Endothelial cell of umbilical vein (primary cell): ENCODE results near the gene DOCK8. TPM values are rescaled to one million over a fixed set of nuclear protein-coding genes. Genes with fewer than 3 reads are reported as not detected.

Experiments used
- BruUV-seq: library from RNA; stranded (reverse); fragments of 400-500 nt; replicated peaks from 2 replicates; lab custom pipeline; 2021; lab: Mats Ljungman, UMichigan
- CTCF ChIA-PET: fragments of 300-600, 350-600 bp; sonication (Branson Sonifier 250); formaldehyde crosslinking; loops from one replicate; lab custom pipeline; 2021; ENCODE audit warnings: antibody characterized with exemption, inconsistent platforms; lab: Charles Lee
- POLR2A ChIA-PET: fragments of 300-600, 350-600 bp; sonication (Branson Sonifier 250); formaldehyde crosslinking; loops from one replicate; lab custom pipeline; 2021; ENCODE audit warnings: antibody characterized with exemption, inconsistent platforms; lab: Charles Lee
- DNase-seq: peaks from one replicate; pipeline ENCODE4 v3.0.0-alpha.2; 2011; ENCODE audit warnings: low read depth, low spot score
- FAIRE-seq: peaks from 2 replicates; lab custom pipeline; 2011; peaks lifted over from hg19 to GRCh38; lab: Jason Lieb, UNC
- H2AFZ ChIP-seq: 2 replicates; pipeline ENCODE4 v1.6.0; 2012; ENCODE audit warnings: low read depth, low read length, control low read depth, inconsistent platforms
- H3K27ac ChIP-seq: 2 replicates; pipeline ENCODE4 v1.5.1; 2011; ENCODE audit warnings: low read depth, mild to moderate bottlenecking, control low read depth, low read length, moderate library complexity; ENCODE audit not compliant: insufficient read depth
- H3K27me3 ChIP-seq, 2 experiments: 2 replicates each; pipeline versions ENCODE4 v1.6.0 to v1.6.1; 2011; ENCODE audit warnings: low read length in 2 of 2, mixed read lengths in 1 of 2; ENCODE audit not compliant: control insufficient read depth in 2 of 2, insufficient read depth in 2 of 2
- H3K36me3 ChIP-seq, 2 experiments: 2 replicates in 1 of 2; 3 replicates in 1 of 2; pipeline ENCODE4 v1.5.1; 2011; ENCODE audit warnings: low read length in 2 of 2, mild to moderate bottlenecking in 1 of 2, moderate library complexity in 1 of 2; ENCODE audit not compliant: control insufficient read depth in 2 of 2, insufficient read depth in 2 of 2; ENCODE audit errors: extremely low read depth in 1 of 2
- H3K4me1 ChIP-seq: 3 replicates; pipeline ENCODE4 v1.5.1; 2011; ENCODE audit warnings: mild to moderate bottlenecking, low read length; ENCODE audit not compliant: control insufficient read depth, insufficient read depth; ENCODE audit errors: extremely low read depth
- H3K4me2 ChIP-seq: 2 replicates; pipeline ENCODE4 v1.6.1; 2011; ENCODE audit warnings: low read length, control low read depth, mixed read lengths; ENCODE audit not compliant: insufficient read depth
- H3K4me3 ChIP-seq, 3 experiments: fragments of 200-600 bp in 1 of 3; sonication (generic), shearing (Covaris generic) in 1 of 3; replicated peaks in 1 of 3; 2 replicates each; pipeline ENCODE4 v1.5.1; 2011 to 2016; ENCODE audit warnings: control low read depth in 3 of 3, low read length in 3 of 3, mild to moderate bottlenecking in 2 of 3, inconsistent platforms in 1 of 3, low read depth in 1 of 3, moderate library complexity in 1 of 3; ENCODE audit not compliant: insufficient read depth in 1 of 3
- H3K79me2 ChIP-seq: 2 replicates; pipeline ENCODE4 v1.6.0; 2012; ENCODE audit warnings: low read length, inconsistent platforms; ENCODE audit not compliant: control insufficient read depth, insufficient read depth
- H3K9ac ChIP-seq: replicated peaks from 2 replicates; pipeline ENCODE3; 2011; ENCODE audit warnings: low read length, control low read depth; ENCODE audit not compliant: insufficient read depth; ENCODE audit errors: extremely low read depth
- H3K9me1 ChIP-seq: replicated peaks from 3 replicates; pipeline ENCODE4 v1.6.0; 2011; ENCODE audit warnings: mild to moderate bottlenecking, low read length; ENCODE audit not compliant: control insufficient read depth, insufficient read depth; ENCODE audit errors: extremely low read depth
- H3K9me3 ChIP-seq: replicated peaks from 2 replicates; pipeline ENCODE4 v1.5.1; 2012; ENCODE audit warnings: low read length, inconsistent platforms; ENCODE audit not compliant: control insufficient read depth, insufficient read depth
- H4K20me1 ChIP-seq: replicated peaks from 2 replicates; pipeline ENCODE3; 2011; ENCODE audit warnings: mild to moderate bottlenecking, low read length; ENCODE audit not compliant: control insufficient read depth, insufficient read depth; ENCODE audit errors: extremely low read depth
- CTCF ChIP-seq, 2 donors: IDR thresholded peaks; 1 replicate in 1 of 2; 2 replicates in 1 of 2; pipeline ENCODE4 v1.5.1; 2011; ENCODE audit warnings: low read length in 2 of 2, mild to moderate bottlenecking in 2 of 2, moderate library complexity in 2 of 2, control low read depth in 1 of 2, inconsistent platforms in 1 of 2, low read depth in 1 of 2; ENCODE audit not compliant: insufficient read depth in 1 of 2; ENCODE audit errors: extremely low read depth in 1 of 2
- EZH2 ChIP-seq: IDR thresholded peaks from 2 replicates; pipeline ENCODE4 v1.6.1; 2012; ENCODE audit warnings: borderline replicate concordance, low read depth, mild to moderate bottlenecking, moderate library complexity, low read length, inconsistent platforms; ENCODE audit not compliant: severe bottlenecking
- FOS ChIP-seq: IDR thresholded peaks from 2 replicates; pipeline ENCODE4 v1.6.1; 2011; ENCODE audit warnings: mild to moderate bottlenecking, low read length, moderate library complexity, borderline replicate concordance; ENCODE audit not compliant: insufficient read depth
- GATA2 ChIP-seq: IDR thresholded peaks from 2 replicates; pipeline ENCODE4 v1.7.0; 2011; ENCODE audit warnings: low read depth, mild to moderate bottlenecking, moderate library complexity, mixed read lengths, low read length; ENCODE audit not compliant: insufficient read length, insufficient read depth
- JUN ChIP-seq: IDR thresholded peaks from 2 replicates; pipeline ENCODE4 v1.6.1; 2011; ENCODE audit warnings: borderline replicate concordance, low read depth; ENCODE audit not compliant: insufficient read length, insufficient read depth
- MAX ChIP-seq: IDR thresholded peaks from 2 replicates; pipeline ENCODE4 v1.6.1; 2011; ENCODE audit not compliant: insufficient read depth, insufficient read length
- MYC ChIP-seq: IDR thresholded peaks from one replicate; pipeline ENCODE4 v1.6.1; 2011; ENCODE audit warnings: mild to moderate bottlenecking, low read depth, low read length
- POLR2A ChIP-seq: IDR thresholded peaks from 2 replicates; pipeline ENCODE4 v1.6.1; 2012; ENCODE audit warnings: low read depth, mild to moderate bottlenecking, control low read depth, low read length
- POLR2AphosphoS5 ChIP-seq: IDR thresholded peaks from 2 replicates; pipeline ENCODE4 v1.6.1; 2012; ENCODE audit warnings: low read depth, mild to moderate bottlenecking, control low read depth, low read length, moderate library complexity; ENCODE audit not compliant: insufficient read depth
- dilution Hi-C: fragments of 300-500 bp; cut with MboI; formaldehyde crosslinking; loops from one replicate; pipeline ENCODE4 v1.15.0; 2019; ENCODE audit warnings: low sequenced_read_pairs; ENCODE audit not compliant: extremely low pct_ligation_motif_present
- intact Hi-C: fragments of 100-400 bp; cut with micrococcal nuclease; formaldehyde crosslinking; loops from one replicate; pipeline ENCODE4 v1.10.0; 2022
- polyA plus RNA-seq, 4 experiments: library from polyadenylated mRNA; depleted of rRNA in 3 of 4; stranded (reverse) in 3 of 4; unstranded in 1 of 4; fragments of >200 nt; gene quantifications; 2 replicates each; pipeline versions ENCODE4 v1.2.1 to v1.2.3, GENCODE V29; 2011 to 2012; ENCODE audit warnings: missing spikeins in 1 of 4
- total RNA-seq: library from RNA; stranded (reverse); gene quantifications from 2 replicates; pipeline ENCODE4 v1.2.3, GENCODE V29; 2021

Gene DOCK8
- total and polyA plus RNA-seq, 2 donors (not counting 3 experiments of a cell fraction or from before 2014, with no cell fraction given) = 0.54 to 1.3 TPM

- CTCF ChIA-PET = no interaction called here
- no peak overlapping the region for H3K4me3 ChIP-seq
- dilution Hi-C loops = no loop called here
- no peaks in the 10 kb centered on the region for H3K9me3 ChIP-seq
- H3K36me3 ChIP-seq = no peaks in the 10 kb centered on the region
- intact Hi-C loops = no loop called here
- POLR2A ChIA-PET = no interaction called here
- TF ChIP-seq EZH2 (no peak), POLR2A (no peak), POLR2AphosphoS5 (no peak), FOS (no peak), GATA2 (no peak), MYC (no peak), CTCF (IDR thresholded peaks at IDR 0.05; ENCODE audit: extremely low read depth in 1 of 2, insufficient read depth in 1 of 2, low read depth in 1 of 2, low read length in 2 of 2) (no peak), JUN (no peak), MAX (no peak)
- no peaks in the 10 kb centered on the region for H3K27me3 ChIP-seq
- no peaks in the 10 kb centered on the region for H3K4me1 ChIP-seq
- BruUV-seq = no TSS peak
- no peak for FAIRE-seq
- no peak for DNase-seq
- H4K20me1 ChIP-seq = no peaks in the 10 kb centered on the region
- no peak overlapping the region for H3K27ac ChIP-seq
- no peak overlapping the region for H3K4me2 ChIP-seq
- H3K79me2 ChIP-seq = no peaks in the 10 kb centered on the region
- H2AFZ ChIP-seq = no peak overlapping the region
- no peak overlapping the region for H3K9ac ChIP-seq
- no peaks in the 10 kb centered on the region for H3K9me1 ChIP-seq
Observed at GRCh38 chr9:373759-374206, 159.1 kb downstream of the DOCK8 start.
